Measurements from ENCODE around the gene UBE2R2. TPM values are rescaled to one million over a fixed set of nuclear protein-coding genes. Genes with fewer than 3 reads are reported as not detected.

UBE2R2 gene
- total and polyA plus RNA-seq, 2 donors (not counting 3 experiments of a cell fraction or from before 2014, with no cell fraction given): 23.9 to 54.3 TPM

GRCh38 chr9:33908114-33908513, 91.2 kb downstream of the UBE2R2 start:
- CTCF ChIA-PET: interaction anchor here (1.6 kb wide), 1 partner anchor 94 kb away, joined by 6 read pairs; no protein-coding TSS in a partner anchor
- Histone ChIP-seq H3K9me1 (replicated peaks; ENCODE audit: control insufficient read depth, extremely low read depth, insufficient read depth, low read length) (no peaks in the 10 kb centered on the region), H2AFZ (ENCODE audit: low read depth, low read length) (no peak overlapping the region), H3K36me3 (ENCODE audit: control insufficient read depth in 2 of 2, extremely low read depth in 1 of 2, insufficient read depth in 2 of 2, low read length in 2 of 2) (peaks cover 1 to 5% of the 10 kb centered on the region in 2 experiments), H3K27ac (ENCODE audit: insufficient read depth, low read depth, low read length) (no peak overlapping the region), H3K9ac (replicated peaks; ENCODE audit: extremely low read depth, insufficient read depth, low read length) (no peak overlapping the region), H3K4me3 (replicated peaks in 1 of 3; ENCODE audit: insufficient read depth in 1 of 3, low read depth in 1 of 3, low read length in 3 of 3) (no peak overlapping the region), H3K79me2 (ENCODE audit: control insufficient read depth, insufficient read depth, low read length) (peaks cover 73% of the 10 kb centered on the region), H4K20me1 (replicated peaks; ENCODE audit: control insufficient read depth, extremely low read depth, insufficient read depth, low read length) (peaks cover 10% of the 10 kb centered on the region), H3K9me3 (replicated peaks; ENCODE audit: control insufficient read depth, insufficient read depth, low read length) (no peaks in the 10 kb centered on the region), H3K4me2 (ENCODE audit: insufficient read depth, low read length) (no peak overlapping the region), H3K27me3 (ENCODE audit: control insufficient read depth in 2 of 2, insufficient read depth in 2 of 2, low read length in 2 of 2) (no peaks in the 10 kb centered on the region), H3K4me1 (ENCODE audit: control insufficient read depth, extremely low read depth, insufficient read depth, low read length) (no peaks in the 10 kb centered on the region)
- no TSS peak for BruUV-seq (replicated peaks)
- intact Hi-C loops (cut with micrococcal nuclease): loop anchor here (5.0 kb wide), 1 partner anchor 96 kb away; no protein-coding TSS in a partner anchor
- no peak for FAIRE-seq
- POLR2A ChIA-PET: no interaction called here
- TF ChIP-seq GATA2 (IDR thresholded peaks at IDR 0.05; ENCODE audit: insufficient read depth, insufficient read length, low read depth, low read length) (no peak), EZH2 (IDR thresholded peaks at IDR 0.05; ENCODE audit: borderline replicate concordance, low read depth, low read length, severe bottlenecking) (no peak), FOS (IDR thresholded peaks at IDR 0.05; ENCODE audit: borderline replicate concordance, insufficient read depth, low read length) (no peak), POLR2AphosphoS5 (IDR thresholded peaks at IDR 0.05; ENCODE audit: insufficient read depth, low read depth, low read length) (no peak), CTCF (IDR thresholded peaks at IDR 0.05; ENCODE audit: extremely low read depth in 1 of 2, insufficient read depth in 1 of 2, low read depth in 1 of 2, low read length in 2 of 2) (no peak), MYC (IDR thresholded peaks at IDR 0.05; ENCODE audit: low read depth, low read length) (no peak), POLR2A (IDR thresholded peaks at IDR 0.05; ENCODE audit: low read depth, low read length) (no peak), JUN (IDR thresholded peaks at IDR 0.05; ENCODE audit: borderline replicate concordance, insufficient read depth, insufficient read length, low read depth) (no peak)
- TF ChIP-seq, protein P1, sequence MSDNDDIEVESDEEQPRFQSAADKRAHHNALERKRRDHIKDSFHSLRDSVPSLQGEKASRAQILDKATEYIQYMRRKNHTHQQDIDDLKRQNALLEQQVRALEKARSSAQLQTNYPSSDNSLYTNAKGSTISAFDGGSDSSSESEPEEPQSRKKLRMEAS (IDR thresholded peaks at IDR 0.05; ENCODE audit: insufficient read depth, insufficient read length): no peak
- no peak for DNase-seq (ENCODE audit: low read depth, low spot score)
- dilution Hi-C loops (cut with MboI; ENCODE audit: extremely low pct_ligation_motif_present, low sequenced_read_pairs): no loop called here
